BJ (cell line): Measurements from ENCODE around the gene DNAH9. TPM values are rescaled to one million over a fixed set of nuclear protein-coding genes. Genes with fewer than 3 reads are reported as not detected.

Experiments used
- CTCF ChIA-PET: fragments of 350-600 bp; formaldehyde crosslinking; extraction: SDS; loops from one replicate; lab custom pipeline; 2021; ENCODE audit warnings: antibody characterized with exemption, inconsistent platforms; lab: Yijun Ruan, JAX
- POLR2A ChIA-PET: fragments of 300-600 bp; sonication (Branson Sonifier 250); formaldehyde crosslinking; extraction: SDS; loops from one replicate; lab custom pipeline; 2021; ENCODE audit warnings: antibody characterized with exemption; lab: Charles Lee
- DNase-seq: peaks from one replicate; pipeline ENCODE4 v3.0.0-alpha.2; 2011; ENCODE audit warnings: low read depth
- H3K27me3 ChIP-seq: 2 replicates; pipeline ENCODE4 v1.6.0; 2011; ENCODE audit warnings: low read length; ENCODE audit not compliant: control insufficient read depth, insufficient read depth
- H3K36me3 ChIP-seq: 2 replicates; pipeline ENCODE4 v1.5.1; 2011; ENCODE audit warnings: low read length; ENCODE audit not compliant: control insufficient read depth, insufficient read depth
- H3K4me3 ChIP-seq: 2 replicates; pipeline ENCODE4 v1.5.1; 2011; ENCODE audit warnings: low read depth, mild to moderate bottlenecking, control low read depth, low read length
- polyA plus RNA-seq: library from polyadenylated mRNA; depleted of rRNA; stranded (reverse); fragments of >200 nt; gene quantifications from 2 replicates; pipeline ENCODE4 v1.2.3, GENCODE V29; 2011
- TF ChIP-seq, protein P1 (sequence below): IDR thresholded peaks from 2 replicates; pipeline ENCODE4 v1.5.1; 2011; ENCODE audit warnings: low read depth, mild to moderate bottlenecking, control low read depth, inconsistent platforms, low read length, moderate library complexity; ENCODE audit not compliant: insufficient read depth

DNAH9 gene
- polyA plus RNA-seq, 1 experiment, result not detected

DNA sequence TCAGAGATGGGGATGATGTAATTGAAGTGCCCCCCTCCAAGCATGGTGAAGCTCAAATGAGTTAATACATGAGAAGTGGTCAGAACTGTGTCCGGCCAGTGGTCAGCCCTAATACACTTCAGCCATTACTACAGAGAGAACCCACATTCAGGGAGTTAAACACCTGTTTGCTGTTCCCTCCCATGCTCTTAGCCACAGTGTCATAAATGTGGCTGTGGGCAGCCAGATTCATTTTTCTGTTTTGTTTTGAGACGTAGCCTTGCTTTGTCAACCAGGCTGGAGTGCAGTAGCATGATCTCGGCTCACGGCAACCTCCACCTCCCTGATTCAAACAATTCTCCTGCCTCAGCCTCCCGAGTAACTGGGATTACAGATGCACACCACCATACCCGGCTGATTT is 139.9 kb downstream of the DNAH9 start:
- H3K27me3 ChIP-seq, result no peaks in the 10 kb centered on the region
- no peak overlapping the region for H3K4me3 ChIP-seq
- TF ChIP-seq, protein P1, sequence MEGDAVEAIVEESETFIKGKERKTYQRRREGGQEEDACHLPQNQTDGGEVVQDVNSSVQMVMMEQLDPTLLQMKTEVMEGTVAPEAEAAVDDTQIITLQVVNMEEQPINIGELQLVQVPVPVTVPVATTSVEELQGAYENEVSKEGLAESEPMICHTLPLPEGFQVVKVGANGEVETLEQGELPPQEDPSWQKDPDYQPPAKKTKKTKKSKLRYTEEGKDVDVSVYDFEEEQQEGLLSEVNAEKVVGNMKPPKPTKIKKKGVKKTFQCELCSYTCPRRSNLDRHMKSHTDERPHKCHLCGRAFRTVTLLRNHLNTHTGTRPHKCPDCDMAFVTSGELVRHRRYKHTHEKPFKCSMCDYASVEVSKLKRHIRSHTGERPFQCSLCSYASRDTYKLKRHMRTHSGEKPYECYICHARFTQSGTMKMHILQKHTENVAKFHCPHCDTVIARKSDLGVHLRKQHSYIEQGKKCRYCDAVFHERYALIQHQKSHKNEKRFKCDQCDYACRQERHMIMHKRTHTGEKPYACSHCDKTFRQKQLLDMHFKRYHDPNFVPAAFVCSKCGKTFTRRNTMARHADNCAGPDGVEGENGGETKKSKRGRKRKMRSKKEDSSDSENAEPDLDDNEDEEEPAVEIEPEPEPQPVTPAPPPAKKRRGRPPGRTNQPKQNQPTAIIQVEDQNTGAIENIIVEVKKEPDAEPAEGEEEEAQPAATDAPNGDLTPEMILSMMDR, result no peak
- H3K36me3 ChIP-seq, result no peaks in the 10 kb centered on the region
- POLR2A ChIA-PET, result no interaction called here
- DNase-seq, result no peak
- CTCF ChIA-PET, result no interaction called here

DNA sequence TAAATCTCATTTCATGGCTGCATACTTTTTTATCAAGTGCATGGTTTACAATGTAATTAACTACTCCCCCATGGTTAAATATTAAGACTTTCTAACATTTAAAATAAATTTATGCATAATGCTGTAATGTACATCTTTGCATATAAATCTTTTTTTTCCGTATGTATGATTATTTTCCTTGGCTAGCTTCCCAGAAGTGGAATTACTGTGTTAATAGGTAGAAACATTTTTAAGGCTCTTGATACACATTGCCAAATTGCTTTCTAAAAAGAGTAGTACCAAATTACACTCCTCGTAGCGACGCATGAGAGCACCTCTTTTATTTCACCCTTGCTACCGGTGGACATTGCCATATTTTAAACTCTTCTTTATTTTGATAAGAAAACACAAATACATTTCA is 141.1 kb downstream of the DNAH9 start:
- Histone ChIP-seq H3K27me3 (no peaks in the 10 kb centered on the region), H3K36me3 (no peaks in the 10 kb centered on the region), H3K4me3 (no peak overlapping the region)
- no peak for DNase-seq
- POLR2A ChIA-PET, result no interaction called here
- TF ChIP-seq, protein P1, result no peak
- CTCF ChIA-PET, result no interaction called here

- Histone ChIP-seq H3K4me3 (no peak overlapping the region), H3K27me3 (no peaks in the 10 kb centered on the region), H3K36me3 (no peaks in the 10 kb centered on the region)
- CTCF ChIA-PET, result no interaction called here
- DNase-seq, result no peak
- POLR2A ChIA-PET, result no interaction called here
- TF ChIP-seq, protein P1, result no peak
These were observed 141.6 kb downstream of the DNAH9 start for GRCh38 chr17:11739848-11740247.

DNA sequence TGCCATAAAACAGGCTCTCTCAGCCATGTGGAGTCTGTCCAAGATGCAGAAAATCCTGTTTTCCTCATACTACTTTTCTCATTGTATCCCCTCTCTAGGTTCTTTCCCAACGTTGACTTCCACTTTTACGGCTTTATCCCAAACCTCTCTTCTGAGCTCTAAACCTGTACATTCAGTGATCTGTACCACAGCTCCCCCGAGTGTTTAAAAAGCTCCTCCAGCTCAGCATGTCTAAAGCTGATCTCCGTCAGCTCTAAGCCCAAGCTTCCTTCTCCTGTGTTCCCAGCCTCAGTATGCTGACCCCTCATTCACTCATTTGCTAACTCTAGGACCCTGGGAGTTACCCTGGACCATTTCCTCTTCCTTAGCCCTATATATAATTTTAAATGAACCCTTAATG is 144.6 kb downstream of the DNAH9 start:
- H3K27me3 ChIP-seq, result no peaks in the 10 kb centered on the region
- ChIA-PET CTCF (no interaction called here), POLR2A (no interaction called here)
- H3K36me3 ChIP-seq, result no peaks in the 10 kb centered on the region
- TF ChIP-seq, protein P1, result no peak
- DNase-seq, result no peak
- no peak overlapping the region for H3K4me3 ChIP-seq

- no peak for DNase-seq
- Histone ChIP-seq H3K4me3 (no peak overlapping the region), H3K36me3 (no peaks in the 10 kb centered on the region), H3K27me3 (no peaks in the 10 kb centered on the region)
- ChIA-PET POLR2A (no interaction called here), CTCF (no interaction called here)
- TF ChIP-seq, protein P1, result no peak
These were observed 146.4 kb downstream of the DNAH9 start for GRCh38 chr17:11744696-11745095.
